K562 (cell line): ENCODE measurements around the gene SART3. TPM values are rescaled to one million over a fixed set of nuclear protein-coding genes. Genes with fewer than 3 reads are reported as not detected.
A peak's percentile ranks its signal among the peaks of the same experiment; 100 is the strongest.

Source experiments
- ATAC-seq: fragments of 200-7000 bp; cut with Tn5 transposase; 3 replicates; pipeline ENCODE4 v1.9.1; 2020; ENCODE audit warnings: moderate library complexity
- BruUV-seq: library from RNA; stranded (reverse); fragments of 400-500 nt; replicated peaks from 2 replicates; lab custom pipeline; 2021; lab: Mats Ljungman, UMichigan
- CTCF ChIA-PET: fragments of 300-600 bp; formaldehyde crosslinking; extraction: SDS; loops from one replicate; lab custom pipeline; 2021; ENCODE audit warnings: low intra/inter-chr PET ratio; lab: Yijun Ruan, JAX
- POLR2A ChIA-PET: fragments of 300-600, 350-650 bp; sonication (Branson Sonifier 250); formaldehyde crosslinking; extraction: SDS; loops from one replicate; lab custom pipeline; 2021; ENCODE audit warnings: antibody characterized with exemption, inconsistent platforms; lab: Yijun Ruan, JAX
- DNase-seq, 4 experiments: peaks; one replicate each; pipeline versions ENCODE4 v3.0.0 to v3.0.0-alpha.2; 2011 to 2018; ENCODE audit warnings: low spot score in 3 of 4, mixed read lengths in 3 of 4; ENCODE audit errors: extremely low read depth in 1 of 4
- FAIRE-seq: peaks from 2 replicates; lab custom pipeline; 2011; peaks lifted over from hg19 to GRCh38; lab: Jason Lieb, UNC
- H2AFZ ChIP-seq: 2 replicates; pipeline ENCODE4 v1.6.0; 2011; ENCODE audit warnings: low read depth, low read length, control low read depth, inconsistent platforms
- H3K27ac ChIP-seq: fragments of 200-600 bp; 3 replicates; pipeline ENCODE4 v1.8.0; 2011; ENCODE audit warnings: low read depth, mild to moderate bottlenecking, control low read depth, inconsistent platforms, low read length, moderate library complexity, mixed read lengths; ENCODE audit errors: extremely low read depth
- H3K27me3 ChIP-seq, 2 experiments: fragments of 300-600 bp in 1 of 2; 2 replicates in 1 of 2; 3 replicates in 1 of 2; pipeline versions ENCODE4 v1.6.0 to v1.8.0; 2011; ENCODE audit warnings: inconsistent platforms in 2 of 2, low read length in 2 of 2, mild to moderate bottlenecking in 1 of 2, mixed read lengths in 1 of 2, moderate library complexity in 1 of 2; ENCODE audit not compliant: control insufficient read depth in 2 of 2, insufficient read depth in 2 of 2
- H3K36me3 ChIP-seq: fragments of 300-600 bp; 3 replicates; pipeline ENCODE4 v1.8.0; 2011; ENCODE audit warnings: mild to moderate bottlenecking, low read length, inconsistent platforms; ENCODE audit not compliant: control insufficient read depth, insufficient read depth
- H3K4me1 ChIP-seq, 2 experiments: fragments of 200-600 bp in 1 of 2; replicated peaks in 1 of 2; 2 replicates in 1 of 2; 3 replicates in 1 of 2; pipeline versions ENCODE4 v1.5.1 to v1.8.0; 2011; ENCODE audit warnings: inconsistent platforms in 2 of 2, low read length in 2 of 2, mild to moderate bottlenecking in 1 of 2, mixed read lengths in 1 of 2, moderate library complexity in 1 of 2; ENCODE audit not compliant: control insufficient read depth in 2 of 2, insufficient read depth in 2 of 2
- H3K4me2 ChIP-seq: 2 replicates; pipeline ENCODE4 v1.6.1; 2011; ENCODE audit warnings: low read length, control low read depth, inconsistent platforms, mixed read lengths; ENCODE audit not compliant: insufficient read depth
- H3K4me3 ChIP-seq: fragments of 200-600 bp; sonication (generic), shearing (Covaris generic); 2 replicates; pipeline ENCODE4 v1.5.1; 2016; ENCODE audit warnings: control low read depth, inconsistent platforms
- H3K79me2 ChIP-seq: fragments of 200-600 bp; 3 replicates; pipeline ENCODE4 v1.8.0; 2011; ENCODE audit warnings: low read length, inconsistent platforms; ENCODE audit not compliant: control insufficient read depth, insufficient read depth
- H3K9ac ChIP-seq, 2 experiments: 2 replicates each; pipeline versions ENCODE4 v1.6.0 to v1.6.1; 2011; ENCODE audit warnings: low read depth in 2 of 2, low read length in 2 of 2, control low read depth in 1 of 2, inconsistent platforms in 1 of 2, mild to moderate bottlenecking in 1 of 2, mixed read lengths in 1 of 2; ENCODE audit not compliant: insufficient read depth in 1 of 2
- H3K9me1 ChIP-seq: one replicate; pipeline ENCODE4 v1.6.0; 2011; ENCODE audit warnings: inconsistent platforms, mild to moderate bottlenecking, low read length, moderate library complexity; ENCODE audit not compliant: control insufficient read depth, insufficient read depth
- H3K9me3 ChIP-seq: replicated peaks from 2 replicates; pipeline ENCODE4 v1.5.1; 2011; ENCODE audit warnings: low read depth, low read length, inconsistent platforms; ENCODE audit not compliant: control insufficient read depth, insufficient read depth
- H4K20me1 ChIP-seq: replicated peaks from 2 replicates; pipeline ENCODE4 v1.6.1; 2011; ENCODE audit warnings: low read length, inconsistent platforms, mixed read lengths; ENCODE audit not compliant: control insufficient read depth, insufficient read depth
- POLR2G ChIP-seq: fragments of 200-400 bp; formaldehyde crosslinking; IDR thresholded peaks from 2 replicates; pipeline ENCODE4 v1.6.1; 2017; ENCODE audit warnings: low read depth, mild to moderate bottlenecking, antibody characterized with exemption, low read length, moderate library complexity
- PYGO2 ChIP-seq: fragments of 450-650 bp; IDR thresholded peaks from 2 replicates; pipeline ENCODE4 v1.6.1; 2016; ENCODE audit warnings: mild to moderate bottlenecking, missing genetic modification characterization, moderate library complexity, missing compliant biosample characterization
- ZFP36 ChIP-seq: fragments of 150-350 bp; IDR thresholded peaks from 2 replicates; pipeline ENCODE4 v1.6.1; 2018; ENCODE audit warnings: low read length, low read depth; ENCODE audit not compliant: partially characterized antibody
- WGBS: fragments of 100-300 bp; shearing (Covaris generic); methylation state at CpG from one replicate; pipeline ENCODE4 v1.1.6; 2016; ENCODE audit warnings: low coverage, mixed read lengths; ENCODE audit not compliant: insufficient coverage; ENCODE audit errors: missing lambda C conversion rate; 5-methylcytosine and 5-hydroxymethylcytosine counted together
- in situ Hi-C: fragments of 300-500 bp; cut with MboI; formaldehyde crosslinking; loops from 4 replicates; pipeline ENCODE4 v1.15.0; 2018; ENCODE audit warnings: inconsistent platforms, mixed read lengths
- intact Hi-C: fragments of 100-400 bp; cut with micrococcal nuclease; formaldehyde crosslinking; loops from 2 replicates; pipeline ENCODE4 v1.14.2; 2022
- polyA plus RNA-seq, 8 experiments: library from polyadenylated mRNA; depleted of rRNA in 4 of 8; stranded (reverse) in 5 of 8; unstranded in 3 of 8; fragments of >200 nt; fragmentation: Nextera tagmentation in 2 of 8; fragmentation: Illumina TruSeq in 1 of 8; extraction: Ambion mirVana in 2 of 8; extraction: Trizol in 1 of 8; gene quantifications; 2 replicates each; pipeline versions ENCODE4 v1.2.1 to v1.2.3, GENCODE V29; 2011 to 2014; ENCODE audit warnings: inconsistent platforms in 1 of 8, missing spikeins in 1 of 8
- total RNA-seq, 7 experiments: library from RNA; depleted of rRNA in 6 of 7; stranded (reverse); fragments of >200 nt in 6 of 7; fragmentation: Illumina TruSeq in 2 of 7; extraction: Trizol in 2 of 7; gene quantifications; 2 replicates each; pipeline versions ENCODE4 v1.2.1 to v1.2.3, GENCODE V29; 2011 to 2021; ENCODE audit warnings: low replicate concordance in 1 of 7

SART3 gene
- total and polyA plus RNA-seq, 9 of the 15 experiments (the other 6 are each of a cell fraction or from before 2014, with no cell fraction given): 8.9 to 167 (median 56.7) TPM

DNA sequence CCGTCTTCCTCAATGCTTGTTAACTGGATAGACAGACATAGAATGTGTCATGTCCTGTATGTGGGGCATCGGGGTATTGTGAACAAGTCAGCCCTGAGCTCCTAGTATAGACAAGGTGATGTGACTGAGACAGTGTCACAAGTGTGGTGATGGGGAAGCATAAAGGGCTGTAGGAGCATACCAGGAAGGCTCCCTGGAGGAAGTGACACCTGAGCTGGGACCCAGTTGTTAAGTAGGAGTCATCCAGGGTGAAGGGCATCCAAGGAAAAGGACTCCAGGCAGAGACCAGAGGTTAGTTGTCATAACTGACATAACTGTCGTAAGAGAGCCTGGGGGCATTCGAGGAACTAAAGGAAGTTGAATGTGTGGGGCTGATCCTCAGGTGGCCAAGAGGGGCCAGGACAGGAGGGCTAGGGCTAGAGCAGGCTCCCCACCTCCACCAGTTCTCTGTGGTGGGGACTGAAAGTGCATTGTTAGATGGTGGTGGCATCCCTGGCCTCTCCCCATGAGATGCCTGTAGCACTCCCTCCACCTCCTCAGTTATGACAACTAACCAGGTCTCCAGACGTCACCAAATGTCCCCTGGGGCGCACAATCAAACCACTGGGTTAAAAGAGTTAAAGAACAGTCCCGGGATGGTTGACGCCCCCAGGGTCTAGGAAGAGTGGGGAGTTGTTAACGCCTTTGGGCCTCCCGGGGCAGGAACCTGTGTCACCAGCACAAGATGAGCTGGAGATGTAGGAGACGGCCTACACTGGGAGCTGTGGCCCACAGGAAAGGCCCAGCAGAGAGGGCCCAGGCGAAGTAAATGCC is 43.5 kb downstream of the SART3 start:
- DNase-seq (no peak), ATAC-seq (no peak), FAIRE-seq (no peak)
- ChIA-PET CTCF (no interaction called here), POLR2A (interaction anchor here (0.6 to 3.7 kb wide), 4 partner anchors 10 to 305 kb away, joined by 3 to 15 read pairs (median 6); no protein-coding TSS in a partner anchor)
- H3K79me2 ChIP-seq: peaks cover 8% of the 10 kb centered on the region
- H2AFZ ChIP-seq: no peak overlapping the region
- no peaks in the 10 kb centered on the region for H3K9me1 ChIP-seq
- no peak overlapping the region for H3K9ac ChIP-seq
- peaks cover 53% of the 10 kb centered on the region for H3K36me3 ChIP-seq
- no TSS peak for BruUV-seq
- no peaks in the 10 kb centered on the region for H3K27me3 ChIP-seq
- H3K4me1 ChIP-seq: peaks cover 8 to 23% of the 10 kb centered on the region in 2 experiments; a peak in 4 of 5 replicates
- no peaks in the 10 kb centered on the region for H4K20me1 ChIP-seq
- TF ChIP-seq PYGO2 (tag): no peak
- TF ChIP-seq POLR2G: peak; percentile 35; the same call in 1 of the 2 replicates
- peak; percentile 90 for TF ChIP-seq ZFP36
- intact Hi-C loops (no loop called here), in situ Hi-C loops (no loop called here)
- H3K4me2 ChIP-seq: no peak overlapping the region
- no peaks in the 10 kb centered on the region for H3K9me3 ChIP-seq
- H3K27ac ChIP-seq: no peak overlapping the region
- WGBS: 85% methylated on average over 12 of the region's 12 CpGs
- H3K4me3 ChIP-seq: no peak overlapping the region
